Measurements from ENCODE around the gene CFAP300. TPM values are rescaled to one million over a fixed set of nuclear protein-coding genes. Genes with fewer than 3 reads are reported as not detected.

The CFAP300 gene
- total RNA-seq, 1 donor = 4.7 TPM

GRCh38 chr11:102010776-102011494 lies 36.3 kb upstream of the CFAP300 start:
- TF ChIP-seq CTCF (IDR thresholded peaks at IDR 0.05; ENCODE audit: insufficient read depth, low read depth, low read length) = no peak
- DNase-seq (ENCODE audit: low read depth) = peak; percentile 69
- no peak overlapping the region for H3K4me3 ChIP-seq (ENCODE audit: low read depth, low read length)

GRCh38 chr11:102012946-102013345 lies 34.3 kb upstream of the CFAP300 start:
- no peak overlapping the region for H3K4me3 ChIP-seq (ENCODE audit: low read depth, low read length)
- peak; percentile 34 for DNase-seq (ENCODE audit: low read depth)
- TF ChIP-seq CTCF (IDR thresholded peaks at IDR 0.05; ENCODE audit: insufficient read depth, low read depth, low read length) = no peak

GRCh38 chr11:102014756-102015155 lies 32.5 kb upstream of the CFAP300 start:
- no peak for DNase-seq (ENCODE audit: low read depth)
- H3K4me3 ChIP-seq (ENCODE audit: low read depth, low read length) = no peak overlapping the region
- TF ChIP-seq CTCF (IDR thresholded peaks at IDR 0.05; ENCODE audit: insufficient read depth, low read depth, low read length) = no peak

GRCh38 chr11:102017026-102017425 lies 30.2 kb upstream of the CFAP300 start:
- H3K4me3 ChIP-seq (ENCODE audit: low read depth, low read length) = no peak overlapping the region
- TF ChIP-seq CTCF (IDR thresholded peaks at IDR 0.05; ENCODE audit: insufficient read depth, low read depth, low read length) = no peak
- DNase-seq (ENCODE audit: low read depth) = no peak

- peak; percentile 10 for DNase-seq (ENCODE audit: low read depth)
- no peak for TF ChIP-seq CTCF (IDR thresholded peaks at IDR 0.05; ENCODE audit: insufficient read depth, low read depth, low read length)
- no peak overlapping the region for H3K4me3 ChIP-seq (ENCODE audit: low read depth, low read length)
These were observed 21.0 kb upstream of the CFAP300 start for GRCh38 chr11:102026217-102026616.

- H3K4me3 ChIP-seq (ENCODE audit: low read depth, low read length) = no peak overlapping the region
- peak; percentile 48 for DNase-seq (ENCODE audit: low read depth)
- TF ChIP-seq CTCF (IDR thresholded peaks at IDR 0.05; ENCODE audit: insufficient read depth, low read depth, low read length) = no peak
These were observed 20.3 kb upstream of the CFAP300 start for GRCh38 chr11:102026959-102027358.

- no peak for TF ChIP-seq CTCF (IDR thresholded peaks at IDR 0.05; ENCODE audit: insufficient read depth, low read depth, low read length)
- no peak for DNase-seq (ENCODE audit: low read depth)
- H3K4me3 ChIP-seq (ENCODE audit: low read depth, low read length) = no peak overlapping the region
These were observed 10.5 kb upstream of the CFAP300 start for GRCh38 chr11:102036757-102037156.

Data from fibroblast of villous mesenchyme (primary cell).